Activated naive CD4-positive, alpha-beta T cell treated with anti-CD3 and anti-CD28 coated beads, Interleukin-2, amount 50 U/mL, for 72 hours (primary cell): Measurements from ENCODE around the gene RAD17. TPM values are rescaled to one million over a fixed set of nuclear protein-coding genes. Genes with fewer than 3 reads are reported as not detected.
"Not testable (repeated sequence)": the region's sequence is repeated elsewhere in the genome, so short reads cannot be mapped to it uniquely, and the experiment has no call there.

ENCODE experiments used
- ATAC-seq, 2 donors: fragments of 150-1000 bp; cut with Tn5 transposase; 2 replicates each; pipeline ENCODE4 v1.10.0; 2021; ENCODE audit warnings: mild to moderate bottlenecking in 2 of 2, moderate library complexity in 2 of 2
- DNase-seq, 2 donors: peaks; one replicate each; pipeline ENCODE4 v3.0.0; 2021 to 2022; ENCODE audit warnings: low spot score in 2 of 2
- H3K27ac Mint-ChIP-seq, 2 donors: one replicate each; pipeline ENCODE4 v1.8.0; 2022; ENCODE audit warnings: mild to moderate bottlenecking in 2 of 2, mixed read lengths in 2 of 2
- H3K36me3 Mint-ChIP-seq, 2 donors: one replicate each; pipeline ENCODE4 v1.8.0; 2022; ENCODE audit warnings: mixed read lengths in 2 of 2
- H3K9me3 Mint-ChIP-seq, 2 donors: one replicate each; pipeline ENCODE4 v1.8.0; 2022; ENCODE audit warnings: mixed read lengths in 2 of 2
- total RNA-seq, 2 donors: library from RNA; stranded (reverse); gene quantifications; one replicate each; pipeline ENCODE4 v1.2.3, GENCODE V29; 2022

The RAD17 gene
- 10 to 100 TPM; 25.7 to 29.7 TPM for total RNA-seq

GRCh38 chr5:69369340-69370121 is at the start of gene RAD17, which contains the start of the genes AK6 and TAF9:
TSS of gene RAD17 (plus strand) at chr5:69369818. CDS start at chr5:69372209, 2,391 bp downstream.
TSS of gene AK6 (minus strand) at chr5:69369520. CDS start at chr5:69369490, 30 bp downstream.
TSS of gene TAF9 (minus strand) at chr5:69369520. CDS start at chr5:69365737, 3,783 bp downstream.
- Mint-ChIP-seq H3K9me3 (no peaks in the 10 kb centered on the region), H3K27ac (peak within 1 kb of the TSS; percentile 97 to 99), H3K36me3 (peaks cover 20 to 32% of the 10 kb centered on the region in 2 donors)
- peak; percentile 89 to 93 for DNase-seq
- peak; percentile 94 for ATAC-seq

GRCh38 chr5:69326365-69326764 is 43.3 kb upstream of the RAD17 start:
- no peak for ATAC-seq
- DNase-seq: no peak
- H3K36me3 Mint-ChIP-seq: peaks cover 0 to 6% of the 10 kb centered on the region in 2 donors
- no peaks in the 10 kb centered on the region for H3K9me3 Mint-ChIP-seq
- H3K27ac Mint-ChIP-seq: peak overlapping the region in 1 of 2 donors; percentile 7

GRCh38 chr5:69329905-69330489 is 39.6 kb upstream of the RAD17 start:
- Mint-ChIP-seq H3K9me3 (no peaks in the 10 kb centered on the region), H3K27ac (no peak overlapping the region)

GRCh38 chr5:69331528-69332445 is 37.8 kb upstream of the RAD17 start:
- no peak for DNase-seq

More at GRCh38 chr5:69329905-69330489, 39.6 kb upstream of the RAD17 start:
- DNase-seq: no peak
- H3K36me3 Mint-ChIP-seq: peaks cover 6 to 12% of the 10 kb centered on the region in 2 donors
- ATAC-seq: no peak

GRCh38 chr5:69333668-69334315 is 35.8 kb upstream of the RAD17 start:
- not testable (repeated sequence) for DNase-seq, H3K9me3 Mint-ChIP-seq, H3K27ac Mint-ChIP-seq, ATAC-seq
- H3K36me3 Mint-ChIP-seq: peaks cover 6 to 12% of the 10 kb centered on the region in 2 donors

More at GRCh38 chr5:69331528-69332445, 37.8 kb upstream of the RAD17 start:
- no peaks in the 10 kb centered on the region for H3K9me3 Mint-ChIP-seq
- peaks cover 6 to 12% of the 10 kb centered on the region in 2 donors for H3K36me3 Mint-ChIP-seq
- peak overlapping the region; percentile 87 to 96 for H3K27ac Mint-ChIP-seq
- ATAC-seq: no peak

GRCh38 chr5:69334793-69335268 is 34.8 kb upstream of the RAD17 start:
- Mint-ChIP-seq H3K9me3 (no peaks in the 10 kb centered on the region), H3K36me3 (peaks cover 6 to 12% of the 10 kb centered on the region in 2 donors)
- ATAC-seq: peak; percentile 78 to 81

GRCh38 chr5:69335341-69335935 is 34.2 kb upstream of the RAD17 start:
- H3K36me3 Mint-ChIP-seq: peaks cover 6 to 10% of the 10 kb centered on the region in 2 donors

More at GRCh38 chr5:69334793-69335268, 34.8 kb upstream of the RAD17 start:
- no peak overlapping the region for H3K27ac Mint-ChIP-seq
- peak; percentile 77 to 80 for DNase-seq

GRCh38 chr5:69341520-69342161 is 28.0 kb upstream of the RAD17 start:
- ATAC-seq (peak in 1 of 2 donors; percentile 38), DNase-seq (no peak)
- H3K27ac Mint-ChIP-seq: no peak overlapping the region
- H3K36me3 Mint-ChIP-seq: no peaks in the 10 kb centered on the region
- H3K9me3 Mint-ChIP-seq: no peaks in the 10 kb centered on the region

More at GRCh38 chr5:69335341-69335935, 34.2 kb upstream of the RAD17 start:
- ATAC-seq (no peak), DNase-seq (no peak)
- Mint-ChIP-seq H3K27ac (no peak overlapping the region), H3K9me3 (no peaks in the 10 kb centered on the region)

- no peak for DNase-seq
- Mint-ChIP-seq H3K9me3 (no peaks in the 10 kb centered on the region), H3K27ac (no peak overlapping the region), H3K36me3 (no peaks in the 10 kb centered on the region)
- ATAC-seq: no peak
Measured at GRCh38 chr5:69343083-69343482, 26.5 kb upstream of the RAD17 start.

GRCh38 chr5:69350664-69351063 is 19.0 kb upstream of the RAD17 start:
- Mint-ChIP-seq H3K9me3 (no peaks in the 10 kb centered on the region), H3K36me3 (peaks cover 0 to 3% of the 10 kb centered on the region in 2 donors), H3K27ac (no peak overlapping the region)
- ATAC-seq (no peak), DNase-seq (no peak)

- peaks cover 0 to 32% of the 10 kb centered on the region in 2 donors for H3K36me3 Mint-ChIP-seq
- no peak for ATAC-seq
Measured at GRCh38 chr5:69359699-69360098, 9.9 kb upstream of the RAD17 start.

GRCh38 chr5:69360442-69360841 is 9.2 kb upstream of the RAD17 start:
- Mint-ChIP-seq H3K36me3 (peaks cover 7 to 38% of the 10 kb centered on the region in 2 donors), H3K27ac (no peak overlapping the region), H3K9me3 (no peaks in the 10 kb centered on the region)
- ATAC-seq (no peak), DNase-seq (no peak)

More at GRCh38 chr5:69359699-69360098, 9.9 kb upstream of the RAD17 start:
- H3K9me3 Mint-ChIP-seq: no peaks in the 10 kb centered on the region
- no peak overlapping the region for H3K27ac Mint-ChIP-seq
- no peak for DNase-seq

- Mint-ChIP-seq H3K9me3 (no peaks in the 10 kb centered on the region), H3K27ac (no peak overlapping the region), H3K36me3 (peaks cover 20 to 43% of the 10 kb centered on the region in 2 donors)
- ATAC-seq: no peak
- DNase-seq: no peak
Measured at GRCh38 chr5:69364414-69364813, 5.2 kb upstream of the RAD17 start.

GRCh38 chr5:69364850-69365249 is 4.8 kb upstream of the RAD17 start:
- Mint-ChIP-seq H3K9me3 (no peaks in the 10 kb centered on the region), H3K27ac (peak overlapping the region in 1 of 2 donors; percentile 20), H3K36me3 (peaks cover 20 to 43% of the 10 kb centered on the region in 2 donors)
- no peak for DNase-seq
- ATAC-seq: no peak

GRCh38 chr5:69367697-69368279 is 1.8 kb upstream of the RAD17 start:
- DNase-seq (no peak), ATAC-seq (no peak)
- Mint-ChIP-seq H3K9me3 (no peaks in the 10 kb centered on the region), H3K36me3 (peaks cover 20 to 42% of the 10 kb centered on the region in 2 donors), H3K27ac (peak overlapping the region; percentile 97 to 99)
